HepG2 (cell line): ENCODE measurements around the gene FOXS1. TPM values are rescaled to one million over a fixed set of nuclear protein-coding genes. Genes with fewer than 3 reads are reported as not detected.

Experiments used
- ATAC-seq: fragments of 200-7000 bp; cut with Tn5 transposase; 3 replicates; pipeline ENCODE4 v1.9.1; 2020; ENCODE audit warnings: mild to moderate bottlenecking, moderate library complexity
- BruUV-seq: library from RNA; stranded (reverse); fragments of 400-500 nt; replicated peaks from 2 replicates; lab custom pipeline; 2021; lab: Mats Ljungman, UMichigan
- CTCF ChIA-PET: fragments of 300-600 bp; formaldehyde crosslinking; extraction: SDS; loops from one replicate; lab custom pipeline; 2021; ENCODE audit warnings: low total read pairs, inconsistent platforms, low intra/inter-chr PET ratio; lab: Yijun Ruan, JAX
- POLR2A ChIA-PET: fragments of 350-600 bp; sonication (Branson Sonifier 250); formaldehyde crosslinking; loops from one replicate; lab custom pipeline; 2020; ENCODE audit warnings: antibody characterized with exemption, inconsistent platforms; lab: Yijun Ruan, JAX
- DNase-seq: peaks from one replicate; pipeline ENCODE4 v3.0.0-alpha.2; 2015; ENCODE audit warnings: low spot score
- FAIRE-seq: peaks from 3 replicates; lab custom pipeline; 2011; peaks lifted over from hg19 to GRCh38; lab: Jason Lieb, UNC
- H2AFZ ChIP-seq: one replicate; pipeline ENCODE4 v1.6.1; 2011; ENCODE audit warnings: low read length, inconsistent platforms
- H3K27ac ChIP-seq: fragments of 300-600 bp; 3 replicates; pipeline ENCODE4 v1.8.0; 2011; ENCODE audit warnings: mixed run types, mild to moderate bottlenecking, mixed read lengths, low read length, inconsistent platforms; ENCODE audit not compliant: insufficient read depth; ENCODE audit errors: extremely low read length
- H3K27me3 ChIP-seq, 2 experiments: fragments of 200-600 bp in 1 of 2; 2 replicates in 1 of 2; 3 replicates in 1 of 2; pipeline versions ENCODE4 v1.6.0 to v1.8.0; 2011; ENCODE audit warnings: low read length in 2 of 2, mild to moderate bottlenecking in 2 of 2, moderate library complexity in 2 of 2, inconsistent platforms in 1 of 2; ENCODE audit not compliant: insufficient read depth in 2 of 2, control insufficient read depth in 1 of 2
- H3K36me3 ChIP-seq, 2 experiments: fragments of 200-600 bp in 1 of 2; replicated peaks in 1 of 2; 2 replicates in 1 of 2; 3 replicates in 1 of 2; pipeline versions ENCODE4 v1.5.1 to v1.8.0; 2011; ENCODE audit warnings: low read length in 2 of 2, inconsistent platforms in 1 of 2; ENCODE audit not compliant: insufficient read depth in 2 of 2, control insufficient read depth in 1 of 2
- H3K4me1 ChIP-seq: 2 replicates; pipeline ENCODE4 v1.5.1; 2012; ENCODE audit warnings: low read length, inconsistent platforms; ENCODE audit not compliant: insufficient read depth
- H3K4me2 ChIP-seq: 2 replicates; pipeline ENCODE4 v1.6.0; 2011; ENCODE audit warnings: low read depth, low read length, inconsistent platforms
- H3K4me3 ChIP-seq, 3 experiments: fragments of 200-600 bp in 1 of 3; sonication (generic), shearing (Covaris generic) in 1 of 3; replicated peaks in 1 of 3; 2 replicates each; pipeline ENCODE4 v1.5.1; 2011 to 2016; ENCODE audit warnings: low read length in 3 of 3, inconsistent platforms in 2 of 3, low read depth in 2 of 3, mild to moderate bottlenecking in 2 of 3, control low read depth in 1 of 3, mixed read lengths in 1 of 3; ENCODE audit not compliant: insufficient read depth in 1 of 3
- H3K79me2 ChIP-seq: one replicate; pipeline ENCODE4 v1.6.1; 2011; ENCODE audit warnings: low read length, inconsistent platforms; ENCODE audit not compliant: insufficient read depth
- H3K9ac ChIP-seq: 2 replicates; pipeline ENCODE4 v1.6.0; 2011; ENCODE audit warnings: mild to moderate bottlenecking, low read depth, low read length, inconsistent platforms; ENCODE audit not compliant: insufficient read depth
- H3K9me3 ChIP-seq: 2 replicates; pipeline ENCODE4 v1.5.1; 2012; ENCODE audit warnings: mild to moderate bottlenecking, low read length
- H4K20me1 ChIP-seq: 2 replicates; pipeline ENCODE4 v1.6.0; 2011; ENCODE audit warnings: inconsistent platforms, mild to moderate bottlenecking, low read length, moderate library complexity; ENCODE audit not compliant: insufficient read depth
- ARNT2 ChIP-seq: sonication (generic); formaldehyde crosslinking; IDR thresholded peaks from 2 replicates; pipeline ENCODE4 v1.8.0; 2022; ENCODE audit warnings: mild to moderate bottlenecking, low read depth, missing genetic modification reagents, moderate library complexity
- BATF2 ChIP-seq: sonication (generic); formaldehyde crosslinking; IDR thresholded peaks from 2 replicates; pipeline ENCODE4 v1.8.0; 2022; ENCODE audit warnings: mild to moderate bottlenecking, missing genetic modification reagents, moderate library complexity
- CENPT ChIP-seq: sonication (generic); formaldehyde crosslinking; IDR thresholded peaks from 2 replicates; pipeline ENCODE4 v1.8.0; 2022; ENCODE audit warnings: low read depth, mild to moderate bottlenecking, moderate library complexity, missing genetic modification reagents
- HOXA5 ChIP-seq: sonication (generic); formaldehyde crosslinking; IDR thresholded peaks from 2 replicates; pipeline ENCODE4 v1.4.0; 2020; ENCODE audit warnings: missing genetic modification reagents
- MIER2 ChIP-seq: IDR thresholded peaks from 2 replicates; pipeline ENCODE4 v1.6.1; 2016; ENCODE audit warnings: missing biosample characterization, missing genetic modification reagents
- POGZ ChIP-seq: sonication (generic); formaldehyde crosslinking; IDR thresholded peaks from 2 replicates; pipeline ENCODE4 v1.4.0; 2020; ENCODE audit warnings: mild to moderate bottlenecking, missing genetic modification reagents
- SNAPC5 ChIP-seq: sonication (generic); formaldehyde crosslinking; IDR thresholded peaks from 2 replicates; pipeline ENCODE4 v1.8.1; 2023; ENCODE audit warnings: mild to moderate bottlenecking, missing genetic modification reagents, borderline replicate concordance
- SP2 ChIP-seq: sonication (generic); formaldehyde crosslinking; IDR thresholded peaks from 2 replicates; pipeline ENCODE4 v1.5.1; 2020; ENCODE audit warnings: mild to moderate bottlenecking, missing genetic modification reagents
- YEATS4 ChIP-seq: sonication (generic); formaldehyde crosslinking; IDR thresholded peaks from 2 replicates; pipeline ENCODE4 v1.4.0; 2020; ENCODE audit warnings: missing genetic modification reagents, borderline replicate concordance
- ZNF101 ChIP-seq: sonication (generic); formaldehyde crosslinking; IDR thresholded peaks from 2 replicates; pipeline ENCODE4 v1.4.0; 2020; ENCODE audit warnings: mild to moderate bottlenecking, low read depth, missing genetic modification reagents, borderline replicate concordance
- ZNF224 ChIP-seq: sonication (generic); formaldehyde crosslinking; IDR thresholded peaks from 2 replicates; pipeline ENCODE4 v1.5.0; 2020; ENCODE audit warnings: mild to moderate bottlenecking, missing genetic modification reagents
- ZNF234 ChIP-seq: sonication (generic); formaldehyde crosslinking; conservative IDR thresholded peaks from 2 replicates; pipeline ENCODE4 v1.5.1; 2020; ENCODE audit warnings: mild to moderate bottlenecking, missing genetic modification reagents
- ZNF687 ChIP-seq: sonication (generic); formaldehyde crosslinking; IDR thresholded peaks from 2 replicates; pipeline ENCODE4 v1.5.1; 2020; ENCODE audit warnings: mild to moderate bottlenecking, missing genetic modification reagents, moderate library complexity
- ZNF704 ChIP-seq: sonication (generic); formaldehyde crosslinking; IDR thresholded peaks from 2 replicates; pipeline ENCODE4 v1.8.1; 2023; ENCODE audit warnings: mild to moderate bottlenecking, inconsistent platforms, moderate library complexity, missing genetic modification reagents, borderline replicate concordance
- ZZZ3 ChIP-seq: sonication (generic); formaldehyde crosslinking; IDR thresholded peaks from 2 replicates; pipeline ENCODE4 v1.4.0; 2020; ENCODE audit warnings: missing genetic modification reagents, mild to moderate bottlenecking, borderline replicate concordance
- WGBS: methylation state at CpG from one replicate; pipeline ENCODE4 v1.1.6; 2017; ENCODE audit warnings: low lambda C conversion rate; 5-methylcytosine and 5-hydroxymethylcytosine counted together
- in situ Hi-C: cut with HindIII; loops from 2 replicates; pipeline ENCODE4 v1.10.0; 2017; ENCODE audit warnings: low pct_unique_long_range_greater_than_20kb; ENCODE audit not compliant: extremely low pct_ligation_motif_present
- intact Hi-C: fragments of 100-400 bp; cut with micrococcal nuclease; formaldehyde crosslinking; loops from one replicate; pipeline ENCODE4 v1.10.0; 2022; ENCODE audit not compliant: unreplicated experiment
- polyA plus RNA-seq, 8 experiments: library from polyadenylated mRNA; depleted of rRNA in 3 of 8; stranded (reverse) in 7 of 8; unstranded in 1 of 8; fragments of >200 nt; fragmentation: Illumina TruSeq in 4 of 8; extraction: Trizol in 4 of 8; gene quantifications; 2 replicates each; pipeline versions ENCODE4 v1.2.1 to v1.2.3, GENCODE V29; 2011 to 2016; ENCODE audit warnings: low read depth in 4 of 8, missing spikeins in 1 of 8, mixed read lengths in 1 of 8; ENCODE audit not compliant: insufficient read depth in 1 of 8
- total RNA-seq, 5 experiments: library from RNA; depleted of rRNA; stranded (reverse); fragments of >200 nt; fragmentation: Illumina TruSeq; extraction: Trizol; gene quantifications; 2 replicates each; pipeline ENCODE4 v1.2.3, GENCODE V29; 2016; ENCODE audit warnings: low read depth in 1 of 5

The FOXS1 gene
- total and polyA plus RNA-seq, 2 of the 13 experiments (the other 11 are each of a cell fraction or from before 2014, with no cell fraction given) = not detected

- TF ChIP-seq ZNF704 = no peak
Observed at GRCh38 chr20:31881945-31882344, 36.5 kb upstream of the FOXS1 start (continued).

- FAIRE-seq (peak; percentile 60), ATAC-seq (peak; percentile 99), DNase-seq (peak; percentile 98)
- intact Hi-C loops (no loop called here), in situ Hi-C loops (no loop called here)
- Histone ChIP-seq H4K20me1 (no peaks in the 10 kb centered on the region), H3K9me3 (no peaks in the 10 kb centered on the region), H3K36me3 (no peaks in the 10 kb centered on the region), H3K79me2 (no peaks in the 10 kb centered on the region), H3K4me3 (peak overlapping the region; percentile 58 to 75 (median 58)), H3K27ac (peak overlapping the region; percentile 37), H3K4me1 (peaks cover 31% of the 10 kb centered on the region), H3K27me3 (no peaks in the 10 kb centered on the region), H3K9ac (peak overlapping the region; percentile 60), H2AFZ (peak overlapping the region; percentile 89), H3K4me2 (peak overlapping the region; percentile 93)
- POLR2A ChIA-PET = interaction anchor here (0.9 to 1.7 kb wide), 8 partner anchors 8 to 274 kb away, joined by 3 to 11 read pairs (median 4); partner anchors contain the start of genes DUSP15, ID1, PDRG1 and TM9SF4
- CTCF ChIA-PET = no interaction called here
- TSS peak; percentile 76 for BruUV-seq
- 4% methylated on average over 45 of the region's 45 CpGs for WGBS
- TF ChIP-seq SP2 = no peak; the same call in 1 of the 2 replicates
- TF ChIP-seq ZZZ3 (CRISPR knock-in tag) = no peak
- TF ChIP-seq ARNT2 = no peak; the same call in 1 of the 2 replicates
- 0 out of 2 replicates have a peak, but pooled peaks have one; percentile 64 for TF ChIP-seq HOXA5 (CRISPR knock-in tag)
- TF ChIP-seq CENPT (CRISPR knock-in tag) = no peak
- peak; percentile 88 for TF ChIP-seq MIER2 (CRISPR knock-in tag)
- peak; percentile 90 for TF ChIP-seq ZNF687
- TF ChIP-seq YEATS4 = peak; percentile 60
- 0 out of 2 replicates have a peak, but pooled peaks have one; percentile 59 for TF ChIP-seq ZNF101 (CRISPR knock-in tag)
- TF ChIP-seq ZNF234 (CRISPR knock-in tag) = no peak
- no peak for TF ChIP-seq SNAPC5 (CRISPR knock-in tag)
- peak; percentile 35; the same call in 1 of the 2 replicates for TF ChIP-seq BATF2
- TF ChIP-seq ZNF224 (CRISPR knock-in tag) = no peak; the same call in 1 of the 2 replicates
- no peak; the same call in 1 of the 2 replicates for TF ChIP-seq POGZ (CRISPR knock-in tag)
Observed at GRCh38 chr20:31879143-31879987, 34.0 kb upstream of the FOXS1 start.
